PFSK-1 (cell line): ENCODE measurements around the gene BAZ2A.

Experiments
- FOXP2 ChIP-seq: optimal IDR thresholded peaks from 2 replicates; pipeline ENCODE3; 2011; ENCODE audit warnings: borderline replicate concordance, control low read depth, inconsistent platforms; ENCODE audit not compliant: insufficient read depth; ENCODE audit errors: extremely low read length, extremely low read depth
- POLR2AphosphoS5 ChIP-seq: IDR thresholded peaks from 2 replicates; pipeline ENCODE4 v1.6.1; 2012; ENCODE audit warnings: low read depth, mild to moderate bottlenecking, control low read depth, low read length, moderate library complexity
- REST ChIP-seq, 2 experiments: IDR thresholded peaks; 2 replicates each; pipeline versions ENCODE4 v1.6.1 to v1.8.0; 2011 to 2012; ENCODE audit warnings: low read depth in 2 of 2, low read length in 2 of 2, control low read depth in 1 of 2, inconsistent platforms in 1 of 2, mild to moderate bottlenecking in 1 of 2, moderate library complexity in 1 of 2; ENCODE audit not compliant: insufficient read depth in 1 of 2
- SIN3A ChIP-seq: IDR thresholded peaks from 2 replicates; pipeline ENCODE4 v1.6.1; 2012; ENCODE audit warnings: mild to moderate bottlenecking, low read length, moderate library complexity, borderline replicate concordance; ENCODE audit not compliant: insufficient read depth
- TAF1 ChIP-seq: IDR thresholded peaks from 2 replicates; pipeline ENCODE4 v1.6.1; 2012; ENCODE audit warnings: low read length, control low read depth, borderline replicate concordance; ENCODE audit not compliant: insufficient read depth

Gene BAZ2A

DNA sequence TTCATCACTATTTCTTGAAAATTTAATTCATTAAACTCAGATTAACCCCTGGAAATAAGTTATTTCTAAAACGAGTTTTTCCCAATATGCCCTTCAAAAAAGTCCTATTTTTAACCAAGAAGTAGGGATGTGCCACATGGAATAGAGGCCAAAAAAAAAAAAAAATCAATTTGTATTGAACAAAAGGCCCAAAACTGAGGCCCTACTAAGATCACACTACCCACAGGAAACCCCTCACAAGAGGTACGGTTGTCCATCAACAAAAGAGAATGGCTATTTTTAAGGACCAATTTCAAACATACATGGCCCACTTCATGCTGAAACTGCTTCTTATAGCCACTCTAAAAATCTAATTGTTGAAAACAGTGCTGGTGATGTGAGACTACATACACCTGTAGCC lies 7.5 kb upstream of the BAZ2A start:
- TF ChIP-seq POLR2AphosphoS5, result no peak
- no peak for TF ChIP-seq FOXP2
- TF ChIP-seq SIN3A, result no peak
- no peak for TF ChIP-seq REST (IDR thresholded peaks at IDR 0.05; ENCODE audit: insufficient read depth in 1 of 2, low read depth in 2 of 2, low read length in 2 of 2)
- TF ChIP-seq TAF1, result no peak

DNA sequence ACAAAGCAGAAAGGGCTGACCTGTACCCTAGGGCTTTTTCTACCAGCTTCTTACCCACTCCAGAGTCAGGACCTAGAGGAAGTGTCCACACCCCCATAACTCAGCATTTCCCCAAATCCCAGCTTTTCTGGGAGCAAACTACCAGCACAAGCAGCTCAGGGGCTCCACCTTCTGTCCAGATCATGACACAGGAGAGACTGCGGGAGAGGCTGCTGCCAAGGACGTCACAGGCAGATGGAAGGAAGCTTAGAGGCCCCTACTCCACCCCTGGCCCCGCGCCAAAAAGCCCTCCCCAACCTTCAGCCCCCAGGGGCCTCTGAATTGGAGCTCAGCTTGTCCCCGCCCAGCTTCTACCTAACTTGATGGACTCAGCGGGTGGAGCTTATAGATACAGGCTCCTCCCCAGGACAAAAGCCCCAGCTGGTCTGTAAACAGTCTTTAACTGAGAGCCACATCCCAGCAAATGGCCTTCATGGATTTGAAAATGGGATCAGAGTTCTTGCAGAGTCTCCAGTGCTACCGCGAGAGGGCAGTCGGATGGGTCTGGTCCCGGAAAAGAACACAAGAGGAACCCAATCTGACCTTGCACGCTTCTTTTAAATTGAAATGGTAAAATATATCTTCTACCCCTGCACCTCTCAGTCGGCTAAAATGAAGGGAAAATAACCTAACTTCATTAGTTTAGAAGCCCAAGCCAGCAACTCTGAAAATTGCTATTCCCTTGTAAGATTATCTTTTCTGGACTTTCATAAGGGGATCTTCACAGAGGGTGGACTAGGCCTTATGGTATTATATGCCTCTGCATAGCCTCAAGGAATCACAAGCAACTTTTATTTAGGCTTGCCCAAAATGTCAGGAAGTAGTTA lies 6.8 kb upstream of the BAZ2A start:
- TF ChIP-seq FOXP2 (peak; percentile 83), TAF1 (no peak), REST (IDR thresholded peaks at IDR 0.05; ENCODE audit: insufficient read depth in 1 of 2, low read depth in 2 of 2, low read length in 2 of 2) (no peak), POLR2AphosphoS5 (peak; percentile 94), SIN3A (peak; percentile 91)

- peak; percentile 46; the same call in 1 of the 2 replicates for TF ChIP-seq TAF1
- TF ChIP-seq SIN3A, result peak; percentile 18; the same call in 1 of the 2 replicates
- no peak for TF ChIP-seq REST (IDR thresholded peaks at IDR 0.05; ENCODE audit: insufficient read depth in 1 of 2, low read depth in 2 of 2, low read length in 2 of 2)
- peak; percentile 16 for TF ChIP-seq FOXP2
- peak; percentile 74 for TF ChIP-seq POLR2AphosphoS5
These were observed 5.9 kb upstream of the BAZ2A start for GRCh38 chr12:56635806-56636674.

DNA sequence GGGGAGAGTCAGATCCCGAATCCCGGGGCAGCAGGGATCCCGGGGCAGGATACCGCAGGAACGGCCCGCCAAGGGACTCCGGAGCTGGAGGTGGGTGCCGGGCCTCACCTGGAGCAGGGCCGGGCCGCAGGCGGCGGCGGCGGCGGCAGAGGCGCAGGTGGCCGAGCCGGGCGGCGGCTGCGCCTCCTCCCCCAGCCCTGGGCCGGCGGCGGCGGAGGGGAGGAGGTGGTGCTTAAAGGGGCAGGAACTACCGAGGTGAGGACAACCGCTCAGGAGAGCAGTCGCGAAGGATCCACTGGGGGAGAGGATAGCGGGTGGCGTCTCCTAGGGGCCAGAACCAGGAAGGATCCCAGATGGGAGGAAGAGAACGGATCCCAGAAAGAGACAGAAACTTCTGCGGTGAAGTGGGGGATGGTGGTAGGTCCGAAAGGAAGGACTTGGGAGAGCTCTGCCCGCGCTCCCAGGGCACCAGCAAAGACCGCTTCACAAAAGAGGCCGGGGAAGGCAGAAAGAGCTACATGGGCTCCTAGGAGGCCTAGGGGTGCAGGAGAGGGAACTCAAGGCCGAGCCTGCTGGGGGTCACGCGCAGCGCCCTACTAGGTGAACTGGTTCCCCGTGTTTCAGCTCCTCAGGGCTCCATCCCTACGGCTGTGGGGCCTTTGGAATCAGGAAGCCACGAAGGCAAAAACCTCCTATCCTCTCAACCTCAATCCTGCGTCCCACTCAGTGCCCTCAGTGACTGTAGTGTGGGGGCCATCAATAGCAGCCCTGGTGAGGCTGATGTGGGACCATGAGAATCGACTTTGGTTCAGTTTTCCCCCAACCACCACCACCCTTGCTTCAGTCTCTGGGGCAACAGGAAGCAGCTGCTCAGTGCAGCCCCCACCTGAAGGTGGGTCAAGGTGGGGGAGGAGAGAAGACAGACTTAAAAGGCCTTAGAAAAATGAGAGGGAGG lies 5.0 kb upstream of the BAZ2A start:
- TF ChIP-seq TAF1, result no peak
- no peak for TF ChIP-seq POLR2AphosphoS5
- TF ChIP-seq FOXP2, result peak; percentile 31

GRCh38 chr12:56634242-56634836 lies 4.2 kb upstream of the BAZ2A start:
- TF ChIP-seq POLR2AphosphoS5 (no peak), TAF1 (no peak), SIN3A (no peak), REST (IDR thresholded peaks at IDR 0.05; ENCODE audit: insufficient read depth in 1 of 2, low read depth in 2 of 2, low read length in 2 of 2) (no peak), FOXP2 (no peak)
